GM04503 (cell line): ENCODE data around the gene AUTS2.

Experiments
- DNase-seq: peaks from one replicate; pipeline ENCODE4 v3.0.0-alpha.2; 2012; ENCODE audit warnings: low read depth

AUTS2 gene

GRCh38 chr7:70036695-70037094 is 438.4 kb downstream of the AUTS2 start:
- DNase-seq = no peak

GRCh38 chr7:70037171-70037933 is 439.1 kb downstream of the AUTS2 start:
- DNase-seq = no peak

GRCh38 chr7:70040051-70040450 is 441.8 kb downstream of the AUTS2 start:
- no peak for DNase-seq

- DNase-seq = no peak
These were observed 442.9 kb downstream of the AUTS2 start for GRCh38 chr7:70040970-70041766.

GRCh38 chr7:70042533-70042932 is 444.3 kb downstream of the AUTS2 start:
- DNase-seq = no peak

- no peak for DNase-seq
These were observed 444.8 kb downstream of the AUTS2 start for GRCh38 chr7:70043015-70043538.

GRCh38 chr7:70044064-70044463 is 445.8 kb downstream of the AUTS2 start:
- DNase-seq = no peak

GRCh38 chr7:70044525-70044924 is 446.2 kb downstream of the AUTS2 start:
- DNase-seq = no peak

DNA sequence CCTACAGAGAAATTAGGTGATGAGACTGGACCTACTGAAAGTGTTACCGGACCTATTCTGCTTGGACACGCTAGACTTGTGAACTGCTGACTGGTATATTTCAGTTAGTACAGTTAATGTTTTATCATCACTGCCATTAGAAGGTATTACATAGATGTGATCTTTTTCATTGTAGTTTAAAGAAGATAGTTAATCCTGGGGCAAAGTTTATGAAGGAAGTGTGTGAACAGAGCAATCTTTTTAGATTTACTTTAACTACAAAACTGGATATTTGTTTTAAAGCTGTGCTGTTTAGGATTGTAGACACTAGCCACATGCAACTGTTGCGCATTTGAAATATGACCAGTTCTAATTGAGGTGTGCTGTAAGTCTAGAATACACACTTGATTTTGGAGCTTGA is 446.7 kb downstream of the AUTS2 start:
- no peak for DNase-seq

DNA sequence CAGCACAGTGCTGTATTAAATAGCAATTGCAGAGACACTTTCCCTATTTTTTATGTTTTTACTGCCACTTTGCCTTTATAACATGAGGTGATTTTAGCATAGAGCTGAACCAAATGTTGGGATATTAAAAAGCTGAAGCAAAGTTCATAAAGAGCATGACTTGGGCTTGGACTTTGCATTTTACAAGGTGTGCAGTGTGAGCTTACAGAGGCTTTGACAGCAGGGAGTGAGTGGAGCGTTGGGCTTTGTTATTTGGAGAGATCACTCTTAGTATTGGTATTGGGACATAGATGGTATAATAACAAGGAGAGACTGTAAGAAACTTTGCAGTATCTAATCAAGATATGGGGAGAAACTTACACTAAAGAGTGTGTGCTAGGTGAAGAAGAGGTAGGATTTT is 449.1 kb downstream of the AUTS2 start:
- DNase-seq = no peak

DNA sequence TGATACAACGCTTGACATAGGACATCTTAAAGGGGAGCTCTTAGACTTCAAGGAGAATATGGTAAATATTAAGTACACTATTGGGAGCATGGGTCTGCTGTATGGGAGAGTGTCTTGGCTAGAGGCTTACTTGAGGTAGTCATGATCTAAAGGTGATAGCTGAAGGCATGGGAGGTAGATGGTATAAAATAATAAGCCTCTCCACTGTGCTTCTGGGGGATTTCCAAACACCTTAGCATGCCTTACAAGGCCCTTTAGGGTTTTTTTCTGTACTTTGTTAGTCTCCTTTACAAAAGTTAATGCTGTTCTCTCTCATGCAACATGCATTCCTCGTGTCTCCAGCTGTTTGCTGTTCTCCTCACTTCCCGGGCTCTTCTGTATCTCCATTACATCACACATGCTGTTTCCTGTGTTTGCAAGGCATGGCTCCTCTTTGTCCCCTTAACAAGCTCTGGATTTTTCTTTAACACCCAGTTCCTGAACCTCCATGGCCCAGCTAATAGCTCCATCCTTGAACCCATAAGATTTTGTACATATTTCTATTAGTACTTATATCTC is 449.7 kb downstream of the AUTS2 start:
- DNase-seq = no peak

GRCh38 chr7:70051726-70052125 is 453.5 kb downstream of the AUTS2 start:
- no peak for DNase-seq

GRCh38 chr7:70052691-70053090 is 454.4 kb downstream of the AUTS2 start:
- peak; percentile 61 for DNase-seq

- DNase-seq = no peak
These were observed 455.1 kb downstream of the AUTS2 start for GRCh38 chr7:70053421-70053820.

DNA sequence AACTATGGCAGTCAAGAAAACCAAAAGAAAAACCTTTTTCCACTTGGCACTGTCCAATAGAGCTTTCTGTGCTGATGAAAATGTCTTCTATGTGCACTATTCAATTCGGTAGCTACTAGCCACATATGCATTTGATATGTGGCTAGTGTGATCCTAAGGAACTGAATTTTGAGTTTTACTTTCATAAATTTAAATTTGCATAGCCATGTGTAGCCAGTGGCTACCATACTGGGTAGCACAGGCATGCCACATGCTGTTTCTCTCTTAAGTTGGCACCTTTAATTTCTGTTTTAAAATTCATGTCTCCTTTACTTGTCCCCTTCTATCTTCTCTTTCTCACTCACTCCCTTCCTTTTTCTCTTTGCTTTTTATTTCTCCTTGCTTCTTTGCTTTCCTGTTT is 455.7 kb downstream of the AUTS2 start:
- DNase-seq = no peak

DNA sequence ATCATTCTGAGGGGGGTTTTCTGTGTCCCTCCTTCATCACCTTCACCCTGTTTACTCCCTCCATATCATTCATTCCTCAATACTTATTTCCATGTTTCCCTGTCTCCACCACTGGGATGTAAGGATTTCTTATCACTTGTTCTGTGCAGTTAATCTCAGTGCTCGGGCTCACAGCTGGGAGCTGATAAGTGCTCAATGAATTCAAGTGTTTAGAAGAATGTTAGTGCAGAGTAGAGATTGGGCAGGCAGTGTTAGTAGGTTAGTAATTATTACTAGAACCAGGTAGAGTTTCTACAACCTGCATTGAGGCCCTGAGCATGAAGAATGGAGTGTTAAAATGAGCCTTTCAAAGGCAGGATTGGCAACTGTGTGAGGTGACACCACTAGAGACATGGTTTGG is 458.1 kb downstream of the AUTS2 start:
- DNase-seq = no peak

GRCh38 chr7:70060298-70061068 is 462.2 kb downstream of the AUTS2 start:
- no peak for DNase-seq

- DNase-seq = no peak
These were observed 465.1 kb downstream of the AUTS2 start for GRCh38 chr7:70063371-70063770.

DNA sequence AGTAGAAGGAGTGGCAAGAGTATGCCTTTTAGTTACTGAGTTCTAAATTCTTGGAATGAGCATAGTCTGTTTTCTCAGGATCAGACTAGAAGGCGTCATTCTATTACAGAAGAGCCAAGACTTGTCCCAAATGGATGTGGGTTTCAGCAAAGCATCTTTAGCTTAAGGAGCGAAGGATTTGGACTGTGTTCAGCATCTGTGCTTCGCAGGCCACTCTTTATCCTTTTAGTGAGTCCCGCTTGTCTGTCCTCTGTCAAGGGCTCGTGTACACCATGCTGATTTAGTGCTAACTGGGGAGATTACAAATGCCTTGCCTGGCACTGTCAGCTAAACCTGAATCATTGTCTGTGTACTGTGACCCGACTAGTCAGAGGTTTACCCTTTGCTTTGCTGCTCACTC is 465.7 kb downstream of the AUTS2 start:
- no peak for DNase-seq

DNA sequence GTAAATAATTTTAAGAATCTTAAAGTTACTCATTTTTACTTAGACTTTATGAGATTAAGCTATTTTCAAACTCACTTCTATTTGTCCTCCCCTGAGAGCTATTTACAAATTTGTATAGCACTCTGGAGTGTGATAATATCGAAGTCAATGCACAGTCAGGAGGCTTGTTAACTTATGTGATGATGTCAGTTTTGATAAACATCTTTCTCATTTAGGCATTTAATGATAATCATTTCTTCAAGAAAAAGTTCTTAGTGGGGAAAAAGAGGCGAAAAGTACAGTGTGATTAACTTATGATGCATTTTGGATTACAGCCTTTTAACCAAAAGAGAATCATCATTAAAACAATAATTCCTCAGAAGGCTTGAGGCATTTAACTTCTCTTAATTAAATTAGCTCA is 468.6 kb downstream of the AUTS2 start:
- no peak for DNase-seq

GRCh38 chr7:70068531-70068930 is 470.3 kb downstream of the AUTS2 start:
- no peak for DNase-seq

DNA sequence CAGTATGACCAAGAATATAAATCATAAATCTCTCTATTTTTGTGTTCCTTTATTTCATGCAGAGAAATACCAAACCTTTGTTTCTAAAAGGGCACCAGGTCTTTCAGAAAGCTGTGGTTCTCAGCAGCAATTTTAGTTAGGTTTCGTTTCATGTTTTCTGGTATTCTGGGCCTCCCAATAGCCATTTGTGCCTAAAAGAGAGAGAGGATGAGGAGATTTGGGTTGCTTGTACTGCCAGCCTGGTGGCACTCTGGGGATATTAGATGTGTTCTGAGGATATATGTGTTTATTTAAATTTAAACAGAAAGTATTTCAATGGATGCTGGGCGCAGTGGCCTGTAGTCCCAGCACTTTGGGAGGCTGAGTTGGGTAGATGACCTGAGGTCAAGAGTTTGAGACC is 471.7 kb downstream of the AUTS2 start:
- DNase-seq = no peak
